BE2C (cell line): Measurements from ENCODE around the gene CADPS2.

Experiments
- DNase-seq: peaks from one replicate; pipeline ENCODE4 v3.0.0-alpha.2; 2020
- H3K27me3 ChIP-seq: fragments of 250-450 bp; sonication (Bioruptor Pico); 2 replicates; pipeline ENCODE4 v1.5.1; 2020; ENCODE audit warnings: mild to moderate bottlenecking
- H3K36me3 ChIP-seq: fragments of 250-450 bp; sonication (Bioruptor Pico); 2 replicates; pipeline ENCODE4 v1.5.1; 2020; ENCODE audit warnings: mild to moderate bottlenecking
- H3K4me1 ChIP-seq: fragments of 250-450 bp; sonication (Bioruptor Pico); 2 replicates; pipeline ENCODE4 v1.5.1; 2020
- H3K4me3 ChIP-seq: 2 replicates; pipeline ENCODE4 v1.5.1; 2011; ENCODE audit warnings: low read depth, low read length
- H3K9me3 ChIP-seq: fragments of 250-450 bp; sonication (Bioruptor Pico); 2 replicates; pipeline ENCODE4 v1.5.1; 2020
- CTCF ChIP-seq: IDR thresholded peaks from 2 replicates; pipeline ENCODE4 v1.5.1; 2012; ENCODE audit warnings: mild to moderate bottlenecking, low read depth, low read length

CADPS2 gene

GRCh38 chr7:122766593-122766992 lies 119.7 kb downstream of the CADPS2 start:
- TF ChIP-seq CTCF: no peak
- Histone ChIP-seq H3K27me3 (no peaks in the 10 kb centered on the region), H3K36me3 (no peaks in the 10 kb centered on the region), H3K4me3 (no peak overlapping the region), H3K4me1 (no peaks in the 10 kb centered on the region), H3K9me3 (no peaks in the 10 kb centered on the region)
- no peak for DNase-seq

DNA sequence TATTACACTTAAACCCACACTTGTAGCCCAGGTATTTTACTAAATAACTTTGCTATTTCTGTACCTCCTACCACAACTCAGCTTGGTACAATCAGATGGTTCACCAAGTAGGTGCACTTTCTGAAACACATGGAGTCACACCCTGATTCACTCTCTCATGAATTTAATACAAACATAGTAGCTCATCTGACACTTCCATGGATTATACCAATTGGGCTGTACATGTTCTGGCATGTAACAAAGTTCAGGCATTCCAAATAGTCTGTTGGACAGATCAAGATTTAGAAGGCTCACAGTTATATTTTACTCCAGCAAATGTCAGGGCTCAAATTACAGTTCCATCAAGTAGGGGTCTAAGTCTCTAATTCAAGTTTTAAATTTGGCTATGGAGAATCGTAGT lies 121.4 kb downstream of the CADPS2 start:
- no peaks in the 10 kb centered on the region for H3K36me3 ChIP-seq
- H3K9me3 ChIP-seq: no peaks in the 10 kb centered on the region
- no peaks in the 10 kb centered on the region for H3K4me1 ChIP-seq
- DNase-seq: no peak
- no peak for TF ChIP-seq CTCF
- H3K27me3 ChIP-seq: no peaks in the 10 kb centered on the region
- H3K4me3 ChIP-seq: no peak overlapping the region

GRCh38 chr7:122764020-122764419 lies 122.2 kb downstream of the CADPS2 start:
- Histone ChIP-seq H3K27me3 (no peaks in the 10 kb centered on the region), H3K4me1 (no peaks in the 10 kb centered on the region), H3K9me3 (no peaks in the 10 kb centered on the region), H3K4me3 (no peak overlapping the region), H3K36me3 (no peaks in the 10 kb centered on the region)
- no peak for DNase-seq
- no peak for TF ChIP-seq CTCF

- TF ChIP-seq CTCF: no peak
- DNase-seq: no peak
- no peaks in the 10 kb centered on the region for H3K27me3 ChIP-seq
- H3K4me1 ChIP-seq: no peaks in the 10 kb centered on the region
- H3K4me3 ChIP-seq: no peak overlapping the region
- no peaks in the 10 kb centered on the region for H3K36me3 ChIP-seq
- no peaks in the 10 kb centered on the region for H3K9me3 ChIP-seq
Observed at GRCh38 chr7:122762071-122762470, 124.2 kb downstream of the CADPS2 start.

GRCh38 chr7:122758501-122758900 lies 127.8 kb downstream of the CADPS2 start:
- Histone ChIP-seq H3K9me3 (no peaks in the 10 kb centered on the region), H3K36me3 (no peaks in the 10 kb centered on the region), H3K4me3 (no peak overlapping the region), H3K27me3 (no peaks in the 10 kb centered on the region), H3K4me1 (no peaks in the 10 kb centered on the region)
- no peak for DNase-seq
- no peak for TF ChIP-seq CTCF

DNA sequence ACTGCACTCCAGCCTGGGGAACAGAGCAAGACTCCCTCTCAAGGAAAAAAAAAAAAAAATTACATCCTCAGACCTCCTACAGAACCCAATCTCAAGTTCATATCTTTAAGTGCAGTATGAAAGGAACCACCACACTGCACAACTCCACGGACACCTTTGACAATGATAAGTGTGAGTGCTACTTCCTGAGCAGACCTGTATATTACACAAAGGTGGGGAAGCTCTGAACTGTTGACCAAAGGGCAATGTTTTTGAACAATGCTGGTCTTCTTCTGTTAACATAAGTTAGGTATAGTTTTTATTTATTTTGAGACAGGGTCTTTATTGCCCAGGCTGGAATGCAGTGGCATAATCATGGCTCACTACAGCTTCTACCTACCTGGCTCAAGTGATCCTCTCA lies 129.4 kb downstream of the CADPS2 start:
- H3K9me3 ChIP-seq: no peaks in the 10 kb centered on the region
- TF ChIP-seq CTCF: no peak
- no peaks in the 10 kb centered on the region for H3K36me3 ChIP-seq
- no peaks in the 10 kb centered on the region for H3K4me1 ChIP-seq
- no peaks in the 10 kb centered on the region for H3K27me3 ChIP-seq
- no peak overlapping the region for H3K4me3 ChIP-seq
- DNase-seq: no peak
